Sigmoid colon (tissue), 7 donors: ENCODE data around the gene UBE2S. TPM values are rescaled to one million over a fixed set of nuclear protein-coding genes. Genes with fewer than 3 reads are reported as not detected.

Experiments
- DNase-seq: peaks from one replicate; pipeline ENCODE4 v3.0.0-alpha.2; 2019
- H3K27ac ChIP-seq, 4 donors: fragments of 200-600 bp; sonication (generic); one replicate each; pipeline ENCODE4 v1.5.1; 2016 to 2019; ENCODE audit warnings: mild to moderate bottlenecking in 1 of 4
- H3K27me3 ChIP-seq, 3 donors: fragments of 200-600 bp; sonication (generic); one replicate each; pipeline ENCODE4 v1.5.1; 2019; ENCODE audit warnings: mild to moderate bottlenecking in 1 of 3
- H3K36me3 ChIP-seq, 4 donors: fragments of 200-600 bp; sonication (generic); one replicate each; pipeline ENCODE4 v1.5.1; 2016 to 2019
- H3K4me1 ChIP-seq, 4 donors: fragments of 200-600 bp; sonication (generic); one replicate each; pipeline ENCODE4 v1.5.1; 2017 to 2019
- H3K4me3 ChIP-seq, 4 donors: fragments of 200-600 bp; sonication (generic); one replicate each; pipeline ENCODE4 v1.5.1; 2017 to 2019; ENCODE audit warnings: mild to moderate bottlenecking in 2 of 4, moderate library complexity in 1 of 4
- H3K9me3 ChIP-seq, 4 donors: fragments of 200-600 bp in 3 of 4; sonication (generic) in 3 of 4; one replicate each; pipeline versions ENCODE4 v1.5.1 to v1.6.1; 2013 to 2019
- CTCF ChIP-seq, 4 experiments: fragments of 450-650 bp in 3 of 4; fragments of 200-600 bp in 1 of 4; IDR thresholded peaks; one replicate each; pipeline ENCODE4 v1.5.1; 2016 to 2019; ENCODE audit warnings: antibody characterized with exemption in 4 of 4, mild to moderate bottlenecking in 3 of 4, moderate library complexity in 2 of 4
- EP300 ChIP-seq, 4 donors: sonication (generic); formaldehyde crosslinking; IDR thresholded peaks; one replicate each; pipeline ENCODE4 v1.6.1; 2017; ENCODE audit warnings: antibody characterized with exemption in 4 of 4
- POLR2A ChIP-seq, 2 donors: fragments of 450-650 bp; IDR thresholded peaks; one replicate each; pipeline ENCODE4 v1.6.1; 2016; ENCODE audit warnings: antibody characterized with exemption in 2 of 2, mild to moderate bottlenecking in 2 of 2, moderate library complexity in 2 of 2
- POLR2AphosphoS5 ChIP-seq, 4 donors: sonication (generic); formaldehyde crosslinking; IDR thresholded peaks; one replicate each; pipeline ENCODE4 v1.6.1; 2017; ENCODE audit warnings: antibody characterized with exemption in 4 of 4
- WGBS, 2 donors: extraction: QIAGEN DNeasy Blood & Tissue Kit; methylation state at CpG; one replicate each; pipeline ENCODE4 v1.1.7; 2013; 5-methylcytosine and 5-hydroxymethylcytosine counted together
- intact Hi-C: fragments of 100-400 bp; cut with DNase I; formaldehyde crosslinking; loops from one replicate; pipeline ENCODE4 v1.15.1; 2023
- polyA plus RNA-seq, 3 donors: library from polyadenylated mRNA; stranded (reverse); fragments of 200-250 nt; gene quantifications; one replicate each; pipeline ENCODE4 v1.2.3, GENCODE V29; 2013
- total RNA-seq, 4 donors: library from RNA; depleted of rRNA; stranded (reverse); fragments of >200 nt; gene quantifications; one replicate each; pipeline ENCODE4 v1.1.0, GENCODE V29; 2016
- donor health status: healthy with polysubstance abuse.
- donor health status: Bipolar disorder and iron deficiency.
- donor health status: healthy.

The UBE2S gene
- total and polyA plus RNA-seq, 7 donors, result 6.6 to 32.6 (median 16.2) TPM

GRCh38 chr19:55387736-55388497 is 19.7 kb downstream of the UBE2S start:
- peaks cover 17 to 38% (median 18%) of the 10 kb centered on the region in 4 donors for H3K36me3 ChIP-seq
- peak overlapping the region in 2 of 4 donors; percentile 96 for H3K27ac ChIP-seq
- peak overlapping the region in 1 of 4 donors; percentile 86 for H3K4me3 ChIP-seq
- intact Hi-C loops, result loop anchor here (5.0 kb wide), 2 partner anchors 106 to 1521 kb away; partner anchors contain the start of genes BRSK1, HSPBP1 and MYADM
- H3K9me3 ChIP-seq, result no peaks in the 10 kb centered on the region
- no peak for DNase-seq
- WGBS, 2 donors, result 81 to 90% methylated on average over 24 of the region's 24 CpGs
- no peak for TF ChIP-seq CTCF (IDR thresholded peaks at IDR 0.05)
- no peak for TF ChIP-seq EP300 (IDR thresholded peaks at IDR 0.05)
- TF ChIP-seq POLR2AphosphoS5 (IDR thresholded peaks at IDR 0.05), result no peak
- TF ChIP-seq POLR2A (IDR thresholded peaks at IDR 0.05), result no peak
- peaks cover 0 to 61% (median 53%) of the 10 kb centered on the region in 4 donors for H3K4me1 ChIP-seq
- H3K27me3 ChIP-seq, result no peaks in the 10 kb centered on the region

GRCh38 chr19:55386493-55386971 is 21.1 kb downstream of the UBE2S start:
- Histone ChIP-seq H3K27ac (peak overlapping the region; percentile 94 to 97 (median 96)), H3K4me3 (peak overlapping the region; percentile 80 to 95 (median 88)), H3K9me3 (no peaks in the 10 kb centered on the region), H3K4me1 (peaks cover 0 to 63% (median 54%) of the 10 kb centered on the region in 4 donors), H3K36me3 (peaks cover 15 to 33% (median 17%) of the 10 kb centered on the region in 4 donors), H3K27me3 (no peaks in the 10 kb centered on the region)
- no peak for DNase-seq
- intact Hi-C loops, result loop anchor here (5.0 kb wide), 2 partner anchors 104 to 1519 kb away; partner anchors contain the start of genes BRSK1, HSPBP1 and MYADM
- WGBS, 2 donors, result 1 to 2% methylated on average over 33 of the region's 33 CpGs
- TF ChIP-seq POLR2A (IDR thresholded peaks at IDR 0.05), result no peak
- TF ChIP-seq POLR2AphosphoS5 (IDR thresholded peaks at IDR 0.05), result no peak
- no peak for TF ChIP-seq EP300 (IDR thresholded peaks at IDR 0.05)
- no peak for TF ChIP-seq CTCF (IDR thresholded peaks at IDR 0.05)

- peaks cover 15 to 33% (median 17%) of the 10 kb centered on the region in 4 donors for H3K36me3 ChIP-seq
- no peaks in the 10 kb centered on the region for H3K27me3 ChIP-seq
- DNase-seq, result peak; percentile 99
- peak within 1 kb of the TSS; percentile 80 to 95 (median 88) for H3K4me3 ChIP-seq
- TF ChIP-seq CTCF (IDR thresholded peaks at IDR 0.05), result no peak
- peak; percentile 99 to 100 (median 100) for TF ChIP-seq POLR2AphosphoS5 (IDR thresholded peaks at IDR 0.05)
- TF ChIP-seq POLR2A (IDR thresholded peaks at IDR 0.05), result peak; percentile 99
- H3K4me1 ChIP-seq, result peaks cover 0 to 59% (median 54%) of the 10 kb centered on the region in 4 donors
- no peaks in the 10 kb centered on the region for H3K9me3 ChIP-seq
- peak within 1 kb of the TSS; percentile 94 to 97 (median 96) for H3K27ac ChIP-seq
- intact Hi-C loops, result loop anchor here (1.0 to 5.0 kb wide), 4 partner anchors 21 to 1519 kb away; partner anchors contain the start of genes BRSK1, HSPBP1, MYADM and UBE2S
- 0 to 1% methylated on average over 68 of the region's 68 CpGs for WGBS, 2 donors
Measured at GRCh38 chr19:55385724-55386492, 21.7 kb downstream of the UBE2S start, which contains the start of gene RPL28. RPL28 (plus strand) TSS chr19:55385932; CDS start chr19:55386358, 426 bp downstream.

GRCh38 chr19:55384920-55385723 is 22.5 kb downstream of the UBE2S start:
- TF ChIP-seq POLR2A (IDR thresholded peaks at IDR 0.05) (peak in 1 of 2 donors; percentile 35), CTCF (IDR thresholded peaks at IDR 0.05) (no peak), POLR2AphosphoS5 (IDR thresholded peaks at IDR 0.05) (peak in 3 of 4 donors; percentile 2 to 41 (median 9)), EP300 (IDR thresholded peaks at IDR 0.05) (no peak)
- Histone ChIP-seq H3K36me3 (peaks cover 15 to 28% (median 17%) of the 10 kb centered on the region in 4 donors), H3K9me3 (no peaks in the 10 kb centered on the region), H3K27ac (peak overlapping the region; percentile 94 to 97 (median 96)), H3K4me1 (peaks cover 0 to 59% (median 52%) of the 10 kb centered on the region in 4 donors), H3K27me3 (no peaks in the 10 kb centered on the region), H3K4me3 (peak overlapping the region; percentile 39 to 95 (median 83))
- peak; percentile 99 for DNase-seq
- WGBS, 2 donors, result 2 to 4% methylated on average over 34 of the region's 34 CpGs
- intact Hi-C loops, result loop anchor here (1.0 to 5.0 kb wide), 4 partner anchors 22 to 1518 kb away; partner anchors contain the start of genes BRSK1, HSPBP1, MYADM and UBE2S
